Breast epithelium (tissue), 4 donors: ENCODE data around the gene F2. TPM values are rescaled to one million over a fixed set of nuclear protein-coding genes. Genes with fewer than 3 reads are reported as not detected.
"Not testable (repeated sequence)": the region's sequence is repeated elsewhere in the genome, so short reads cannot be mapped to it uniquely, and the experiment has no call there.

ENCODE experiments used
- DNase-seq, 2 donors: peaks; one replicate each; pipeline ENCODE4 v3.0.0-alpha.2; 2019; ENCODE audit warnings: low spot score in 2 of 2
- H3K27ac ChIP-seq, 2 donors: fragments of 200-600 bp; sonication (generic) in 1 of 2; one replicate each; pipeline ENCODE4 v1.5.1; 2016 to 2019; ENCODE audit warnings: mild to moderate bottlenecking in 1 of 2
- H3K27me3 ChIP-seq, 2 donors: fragments of 200-600 bp; sonication (generic) in 1 of 2; one replicate each; pipeline versions ENCODE4 v1.5.1 to v1.6.0; 2017 to 2019; ENCODE audit warnings: control low read depth in 1 of 2, mild to moderate bottlenecking in 1 of 2
- H3K36me3 ChIP-seq: fragments of 200-600 bp; one replicate; pipeline ENCODE4 v1.5.1; 2019
- H3K4me1 ChIP-seq, 2 donors: fragments of 200-600 bp; sonication (generic); one replicate each; pipeline ENCODE4 v1.5.1; 2016 to 2019; ENCODE audit warnings: control low read depth in 1 of 2
- H3K4me3 ChIP-seq, 3 donors: fragments of 200-600 bp; sonication (generic); 1 replicate in 2 of 3; 2 replicates in 1 of 3; pipeline ENCODE4 v1.5.1; 2016 to 2019; ENCODE audit warnings: mild to moderate bottlenecking in 3 of 3, moderate library complexity in 2 of 3
- H3K9me3 ChIP-seq, 2 donors: fragments of 200-600 bp; sonication (generic) in 1 of 2; one replicate each; pipeline ENCODE4 v1.5.1; 2016 to 2019; ENCODE audit warnings: control low read depth in 1 of 2
- CTCF ChIP-seq, 3 donors: fragments of 450-650 bp; IDR thresholded peaks; one replicate each; pipeline ENCODE4 v1.5.1; 2016 to 2017; ENCODE audit warnings: antibody characterized with exemption in 3 of 3, mild to moderate bottlenecking in 3 of 3, moderate library complexity in 3 of 3
- POLR2A ChIP-seq: fragments of 450-650 bp; IDR thresholded peaks from one replicate; pipeline ENCODE4 v1.6.1; 2016; ENCODE audit warnings: antibody characterized with exemption, mild to moderate bottlenecking, moderate library complexity
- POLR2AphosphoS5 ChIP-seq, 3 donors: sonication (generic); formaldehyde crosslinking; IDR thresholded peaks; one replicate each; pipeline ENCODE4 v1.6.1; 2017; ENCODE audit warnings: antibody characterized with exemption in 3 of 3
- intact Hi-C: fragments of 100-400 bp; cut with DNase I; formaldehyde crosslinking; loops from one replicate; pipeline ENCODE4 v1.15.1; 2023; ENCODE audit warnings: low total_unique reads
- total RNA-seq, 3 donors: library from RNA; depleted of rRNA; stranded (reverse); fragments of >200 nt; gene quantifications; one replicate each; pipeline ENCODE4 v1.1.0, GENCODE V29; 2016

Gene F2
- total RNA-seq: not detected

- H3K36me3 ChIP-seq: no peaks in the 10 kb centered on the region
- no peak within 1 kb of the TSS for H3K27ac ChIP-seq
- no peak for DNase-seq
- H3K4me1 ChIP-seq: no peaks in the 10 kb centered on the region
- H3K27me3 ChIP-seq: no peaks in the 10 kb centered on the region
- H3K4me3 ChIP-seq: no peak within 1 kb of the TSS
- TF ChIP-seq POLR2A (no peak), CTCF (IDR thresholded peaks at IDR 0.05) (no peak), POLR2AphosphoS5 (IDR thresholded peaks at IDR 0.05) (no peak)
- intact Hi-C loops: no loop called here
- H3K9me3 ChIP-seq: no peaks in the 10 kb centered on the region
Measured at GRCh38 chr11:46719048-46719542, at the start of gene F2. F2 (plus strand) TSS chr11:46719213; CDS start chr11:46719236, 23 bp downstream.

- Histone ChIP-seq H3K27ac (no peak overlapping the region), H3K27me3 (no peaks in the 10 kb centered on the region), H3K9me3 (no peaks in the 10 kb centered on the region), H3K4me3 (no peak overlapping the region), H3K36me3 (peaks cover 9% of the 10 kb centered on the region), H3K4me1 (peaks cover under 1 to 4% of the 10 kb centered on the region in 2 donors)
- no peak for TF ChIP-seq POLR2AphosphoS5 (IDR thresholded peaks at IDR 0.05)
- TF ChIP-seq CTCF (IDR thresholded peaks at IDR 0.05): no peak
- TF ChIP-seq POLR2A: no peak
- DNase-seq: no peak
- intact Hi-C loops: no loop called here
Measured at GRCh38 chr11:46669711-46670139, 49.3 kb upstream of the F2 start.

- H3K9me3 ChIP-seq, H3K4me3 ChIP-seq, H3K36me3 ChIP-seq, intact Hi-C loops, H3K4me1 ChIP-seq, H3K27ac ChIP-seq, DNase-seq, H3K27me3 ChIP-seq: not testable (repeated sequence)
Measured at GRCh38 chr11:46670521-46670920, 48.5 kb upstream of the F2 start.

- H3K4me3 ChIP-seq: no peak overlapping the region
- no peaks in the 10 kb centered on the region for H3K9me3 ChIP-seq
- TF ChIP-seq CTCF (IDR thresholded peaks at IDR 0.05) (no peak), POLR2AphosphoS5 (IDR thresholded peaks at IDR 0.05) (no peak), POLR2A (no peak)
- H3K36me3 ChIP-seq: peaks cover 9% of the 10 kb centered on the region
- peaks cover 12 to 13% of the 10 kb centered on the region in 2 donors for H3K4me1 ChIP-seq
- intact Hi-C loops: no loop called here
- H3K27ac ChIP-seq: no peak overlapping the region
- DNase-seq: no peak
- H3K27me3 ChIP-seq: no peaks in the 10 kb centered on the region
Measured at GRCh38 chr11:46671958-46672315, 47.1 kb upstream of the F2 start.

GRCh38 chr11:46672381-46672839, 46.6 kb upstream of the F2 start:
- no peak for DNase-seq
- H3K27me3 ChIP-seq: no peaks in the 10 kb centered on the region
- no peak overlapping the region for H3K4me3 ChIP-seq
- H3K27ac ChIP-seq: peak overlapping the region in 1 of 2 donors; percentile 34
- H3K36me3 ChIP-seq: peaks cover 9% of the 10 kb centered on the region
- intact Hi-C loops: no loop called here
- TF ChIP-seq CTCF (IDR thresholded peaks at IDR 0.05) (no peak), POLR2AphosphoS5 (IDR thresholded peaks at IDR 0.05) (no peak), POLR2A (no peak)
- no peaks in the 10 kb centered on the region for H3K9me3 ChIP-seq
- H3K4me1 ChIP-seq: peaks cover 12 to 13% of the 10 kb centered on the region in 2 donors
